Calu3 (cell line): ENCODE data around the gene MSI2. TPM values are rescaled to one million over a fixed set of nuclear protein-coding genes. Genes with fewer than 3 reads are reported as not detected.

Source experiments
- BruUV-seq: library from RNA; stranded (reverse); fragments of 400-500 nt; replicated peaks from 2 replicates; lab custom pipeline; 2021; lab: Mats Ljungman, UMichigan
- CTCF ChIA-PET: fragments of 300-600 bp; sonication (Branson Sonifier 250); formaldehyde crosslinking; loops from one replicate; lab custom pipeline; 2022; ENCODE audit warnings: antibody characterized with exemption; lab: Charles Lee
- DNase-seq: peaks from one replicate; pipeline ENCODE4 v3.0.0; 2022
- H3K27ac Mint-ChIP-seq: one replicate; pipeline ENCODE4 v1.8.0; 2022; ENCODE audit warnings: mixed read lengths; ENCODE audit not compliant: unreplicated experiment
- H3K27me3 Mint-ChIP-seq: one replicate; pipeline ENCODE4 v1.8.0; 2022; ENCODE audit warnings: mixed read lengths; ENCODE audit not compliant: unreplicated experiment
- H3K36me3 Mint-ChIP-seq: one replicate; pipeline ENCODE4 v1.8.0; 2022; ENCODE audit warnings: mild to moderate bottlenecking, moderate library complexity, mixed read lengths; ENCODE audit not compliant: insufficient read depth, unreplicated experiment
- H3K4me1 Mint-ChIP-seq: one replicate; pipeline ENCODE4 v1.8.0; 2022; ENCODE audit warnings: mild to moderate bottlenecking, low read depth, mixed read lengths; ENCODE audit not compliant: unreplicated experiment
- H3K4me3 Mint-ChIP-seq: one replicate; pipeline ENCODE4 v1.8.0; 2022; ENCODE audit warnings: mild to moderate bottlenecking, low read depth, moderate library complexity, mixed read lengths; ENCODE audit not compliant: unreplicated experiment
- H3K9me3 Mint-ChIP-seq: one replicate; pipeline ENCODE4 v1.8.0; 2022; ENCODE audit warnings: low read depth, mixed read lengths; ENCODE audit not compliant: unreplicated experiment
- intact Hi-C: fragments of 100-400 bp; cut with micrococcal nuclease; formaldehyde crosslinking; loops from one replicate; pipeline ENCODE4 v1.10.0; 2022; ENCODE audit not compliant: unreplicated experiment
- total RNA-seq: library from RNA; stranded (reverse); gene quantifications from 2 replicates; pipeline ENCODE4 v1.2.3, GENCODE V29; 2022
- TF ChIP-seq, protein P1 (sequence below): fragments of 200-600 bp; IDR thresholded peaks from one replicate; pipeline ENCODE4 v1.8.0; 2022; ENCODE audit warnings: antibody characterized with exemption; ENCODE audit not compliant: unreplicated experiment

Gene MSI2
- total RNA-seq, 1 experiment from 2014 or later = 66.4 TPM

DNA sequence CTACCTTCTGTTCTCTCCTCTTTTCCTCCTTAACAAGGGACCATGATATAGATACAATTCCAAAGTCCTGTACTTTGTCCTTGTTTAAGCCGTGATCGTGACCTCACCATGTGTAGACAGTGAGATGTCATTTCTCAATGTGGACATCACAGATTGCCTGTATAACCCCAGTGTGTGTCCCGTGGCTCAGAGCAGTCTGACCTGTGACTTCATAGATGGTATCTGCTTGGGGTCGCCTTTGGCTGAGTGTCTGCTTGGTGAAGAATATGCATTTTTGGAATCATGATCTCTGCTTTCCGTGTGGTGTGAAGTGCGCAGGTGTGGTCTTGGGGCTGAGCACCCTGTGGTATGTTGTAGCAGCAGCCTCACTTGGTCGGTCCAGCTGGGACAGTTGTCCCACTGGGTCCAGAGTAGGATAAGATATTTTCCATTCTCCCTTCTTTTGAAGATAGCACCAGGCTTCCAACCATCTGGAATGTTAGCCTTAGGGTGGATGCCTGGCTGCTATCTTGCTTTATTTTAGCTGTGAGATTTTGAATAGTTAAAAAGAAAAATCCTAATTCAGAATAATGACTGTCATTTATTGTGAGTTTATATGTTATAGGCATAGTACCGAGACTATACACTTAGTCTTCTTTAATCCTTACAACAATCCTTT is 13.4 kb downstream of the MSI2 start:
- H3K36me3 Mint-ChIP-seq = peaks cover 6% of the 10 kb centered on the region

DNA sequence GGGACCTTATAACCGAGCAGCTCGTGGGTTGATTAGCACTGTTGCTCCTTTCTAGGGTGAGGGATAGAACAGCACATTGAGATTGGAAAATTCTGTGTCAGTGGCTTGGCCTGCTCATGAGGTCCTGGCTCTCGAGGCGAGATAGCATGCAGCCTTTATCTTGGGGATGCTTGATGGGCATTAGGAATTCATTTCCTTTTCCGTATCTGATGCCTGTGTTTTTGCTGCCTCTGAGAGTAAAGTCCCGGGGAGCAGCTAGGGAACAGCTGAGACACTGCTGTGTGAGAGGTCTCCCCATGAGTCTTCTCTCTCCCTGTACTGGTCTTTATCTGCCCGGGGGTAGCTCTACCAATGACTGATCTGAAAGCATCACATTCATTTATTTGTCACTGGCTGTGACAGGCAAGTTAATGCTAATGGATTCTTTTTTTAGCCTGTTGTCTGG is 14.5 kb downstream of the MSI2 start:
- no peaks in the 10 kb centered on the region for H3K4me1 Mint-ChIP-seq
- TF ChIP-seq, protein P1, sequence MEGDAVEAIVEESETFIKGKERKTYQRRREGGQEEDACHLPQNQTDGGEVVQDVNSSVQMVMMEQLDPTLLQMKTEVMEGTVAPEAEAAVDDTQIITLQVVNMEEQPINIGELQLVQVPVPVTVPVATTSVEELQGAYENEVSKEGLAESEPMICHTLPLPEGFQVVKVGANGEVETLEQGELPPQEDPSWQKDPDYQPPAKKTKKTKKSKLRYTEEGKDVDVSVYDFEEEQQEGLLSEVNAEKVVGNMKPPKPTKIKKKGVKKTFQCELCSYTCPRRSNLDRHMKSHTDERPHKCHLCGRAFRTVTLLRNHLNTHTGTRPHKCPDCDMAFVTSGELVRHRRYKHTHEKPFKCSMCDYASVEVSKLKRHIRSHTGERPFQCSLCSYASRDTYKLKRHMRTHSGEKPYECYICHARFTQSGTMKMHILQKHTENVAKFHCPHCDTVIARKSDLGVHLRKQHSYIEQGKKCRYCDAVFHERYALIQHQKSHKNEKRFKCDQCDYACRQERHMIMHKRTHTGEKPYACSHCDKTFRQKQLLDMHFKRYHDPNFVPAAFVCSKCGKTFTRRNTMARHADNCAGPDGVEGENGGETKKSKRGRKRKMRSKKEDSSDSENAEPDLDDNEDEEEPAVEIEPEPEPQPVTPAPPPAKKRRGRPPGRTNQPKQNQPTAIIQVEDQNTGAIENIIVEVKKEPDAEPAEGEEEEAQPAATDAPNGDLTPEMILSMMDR = no peak
- DNase-seq = no peak
- intact Hi-C loops = no loop called here
- H3K27ac Mint-ChIP-seq = no peak overlapping the region
- CTCF ChIA-PET = no interaction called here
- H3K27me3 Mint-ChIP-seq = no peaks in the 10 kb centered on the region
- no TSS peak for BruUV-seq
- H3K36me3 Mint-ChIP-seq = peaks cover 6% of the 10 kb centered on the region
- no peaks in the 10 kb centered on the region for H3K9me3 Mint-ChIP-seq
- no peak overlapping the region for H3K4me3 Mint-ChIP-seq

More for the DNA sequence above, 13.4 kb downstream of the MSI2 start:
- Mint-ChIP-seq H3K4me1 (no peaks in the 10 kb centered on the region), H3K27me3 (no peaks in the 10 kb centered on the region), H3K27ac (peak overlapping the region; percentile 33), H3K9me3 (no peaks in the 10 kb centered on the region), H3K4me3 (no peak overlapping the region)
- TF ChIP-seq, protein P1 = no peak
- CTCF ChIA-PET = no interaction called here
- intact Hi-C loops = no loop called here
- DNase-seq = no peak
- no TSS peak for BruUV-seq

DNA sequence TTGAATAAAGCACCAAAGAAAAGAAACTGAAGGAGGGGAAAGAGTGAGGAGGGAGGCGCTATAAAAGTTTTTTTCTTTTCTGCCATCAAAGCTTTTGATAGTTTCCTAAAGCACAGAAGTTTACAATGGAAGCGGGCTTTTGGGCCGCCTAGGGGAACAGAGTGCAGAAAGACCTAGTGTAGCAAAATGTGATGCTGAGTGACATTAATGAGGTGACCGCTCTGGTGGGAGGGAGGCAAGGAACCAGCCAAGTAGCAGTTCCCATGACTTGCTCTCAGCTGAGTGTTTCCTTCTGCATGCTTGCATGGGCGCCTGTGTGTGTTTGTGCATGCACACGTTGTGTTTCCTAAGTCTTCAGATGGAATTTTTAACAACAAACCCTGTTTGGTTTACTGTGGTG is 15.5 kb downstream of the MSI2 start:
- CTCF ChIA-PET = interaction anchor here (0.6 to 0.7 kb wide), 2 partner anchors 51 to 186 kb away, joined by 3 to 4 read pairs; no protein-coding TSS in a partner anchor
- intact Hi-C loops = no loop called here
- H3K27me3 Mint-ChIP-seq = no peaks in the 10 kb centered on the region
- H3K9me3 Mint-ChIP-seq = no peaks in the 10 kb centered on the region
- no TSS peak for BruUV-seq
- no peak overlapping the region for H3K27ac Mint-ChIP-seq
- no peak overlapping the region for H3K4me3 Mint-ChIP-seq
- peaks cover 6% of the 10 kb centered on the region for H3K36me3 Mint-ChIP-seq
- DNase-seq = no peak
- no peaks in the 10 kb centered on the region for H3K4me1 Mint-ChIP-seq
- TF ChIP-seq, protein P1 = no peak

DNA sequence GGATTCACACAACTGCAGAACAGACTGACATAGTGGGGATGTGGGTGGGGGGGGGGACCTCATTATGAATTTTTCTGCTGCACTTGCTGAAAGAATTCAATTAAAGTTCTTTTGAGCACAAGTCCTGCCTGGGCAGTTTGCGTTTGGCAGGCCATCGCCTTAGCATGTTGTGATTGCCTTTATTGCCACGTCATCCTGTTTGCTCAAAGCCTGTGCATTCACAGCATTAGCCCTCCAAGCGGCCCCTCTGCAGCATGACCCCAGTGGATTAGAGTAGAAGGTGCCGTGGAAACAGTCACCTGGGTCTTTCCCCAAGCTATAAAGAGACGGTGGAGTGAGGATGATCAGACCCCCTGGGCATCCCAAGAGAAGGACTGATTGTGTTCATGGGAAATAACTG is 17.2 kb downstream of the MSI2 start:
- no peak overlapping the region for H3K4me3 Mint-ChIP-seq
- no peak for DNase-seq
- H3K4me1 Mint-ChIP-seq = no peaks in the 10 kb centered on the region
- no TSS peak for BruUV-seq
- no peaks in the 10 kb centered on the region for H3K27me3 Mint-ChIP-seq
- intact Hi-C loops = no loop called here
- H3K27ac Mint-ChIP-seq = no peak overlapping the region
- no peaks in the 10 kb centered on the region for H3K9me3 Mint-ChIP-seq
- H3K36me3 Mint-ChIP-seq = peaks cover 6% of the 10 kb centered on the region
- CTCF ChIA-PET = no interaction called here
- TF ChIP-seq, protein P1 = no peak
